Osteocyte (in vitro differentiated cells): ENCODE data around the gene CIAO2B. TPM values are rescaled to one million over a fixed set of nuclear protein-coding genes. Genes with fewer than 3 reads are reported as not detected.
A peak's percentile ranks its signal among the peaks of the same experiment; 100 is the strongest.
"Not testable (repeated sequence)": the region's sequence is repeated elsewhere in the genome, so short reads cannot be mapped to it uniquely, and the experiment has no call there.

Experiments used
- DNase-seq: peaks from one replicate; pipeline ENCODE4 v3.0.0; 2021; ENCODE audit warnings: mixed read lengths; ENCODE audit not compliant: unreplicated experiment; ENCODE audit errors: extremely low spot score
- H3K27ac Mint-ChIP-seq: one replicate; pipeline ENCODE4 v1.8.0; 2021; ENCODE audit warnings: mild to moderate bottlenecking, mixed read lengths; ENCODE audit not compliant: unreplicated experiment
- H3K27me3 Mint-ChIP-seq: one replicate; pipeline ENCODE4 v1.8.0; 2021; ENCODE audit warnings: mixed read lengths; ENCODE audit not compliant: unreplicated experiment
- H3K36me3 Mint-ChIP-seq: one replicate; pipeline ENCODE4 v1.8.0; 2021; ENCODE audit warnings: mixed read lengths; ENCODE audit not compliant: unreplicated experiment
- H3K4me1 Mint-ChIP-seq: one replicate; pipeline ENCODE4 v1.8.0; 2021; ENCODE audit warnings: mixed read lengths; ENCODE audit not compliant: unreplicated experiment
- H3K4me3 Mint-ChIP-seq: one replicate; pipeline ENCODE4 v1.8.0; 2021; ENCODE audit warnings: mild to moderate bottlenecking, moderate library complexity, mixed read lengths; ENCODE audit not compliant: unreplicated experiment
- H3K9me3 Mint-ChIP-seq: one replicate; pipeline ENCODE4 v1.8.0; 2021; ENCODE audit warnings: mixed read lengths; ENCODE audit not compliant: unreplicated experiment
- CTCF ChIP-seq: fragments of 200-600 bp; sonication (generic); IDR thresholded peaks from 2 replicates; pipeline ENCODE4 v1.5.0; 2021; ENCODE audit warnings: antibody characterized with exemption, mild to moderate bottlenecking, moderate library complexity
- total RNA-seq: library from RNA; stranded (reverse); gene quantifications from 2 replicates; pipeline ENCODE4 v1.2.1, GENCODE V29; 2021

Gene CIAO2B
- total RNA-seq, 1 donor from 2014 or later, result 69.9 TPM

- no peaks in the 10 kb centered on the region for H3K27me3 Mint-ChIP-seq
- H3K4me3 Mint-ChIP-seq, result no peak overlapping the region
- H3K27ac Mint-ChIP-seq, result peak overlapping the region; percentile 52
- H3K4me1 Mint-ChIP-seq, result peaks cover 12% of the 10 kb centered on the region
- TF ChIP-seq CTCF, result no peak
- no peak for DNase-seq
- no peaks in the 10 kb centered on the region for H3K36me3 Mint-ChIP-seq
- H3K9me3 Mint-ChIP-seq, result no peaks in the 10 kb centered on the region
Measured at GRCh38 chr16:66899310-66899944, 34.8 kb downstream of the CIAO2B start.

- Mint-ChIP-seq H3K27ac (no peak overlapping the region), H3K9me3 (no peaks in the 10 kb centered on the region), H3K4me1 (peaks cover 12% of the 10 kb centered on the region), H3K27me3 (no peaks in the 10 kb centered on the region), H3K36me3 (no peaks in the 10 kb centered on the region), H3K4me3 (no peak overlapping the region)
- DNase-seq, result no peak
- TF ChIP-seq CTCF, result no peak
Measured at GRCh38 chr16:66898933-66899309, 35.3 kb downstream of the CIAO2B start.

DNA sequence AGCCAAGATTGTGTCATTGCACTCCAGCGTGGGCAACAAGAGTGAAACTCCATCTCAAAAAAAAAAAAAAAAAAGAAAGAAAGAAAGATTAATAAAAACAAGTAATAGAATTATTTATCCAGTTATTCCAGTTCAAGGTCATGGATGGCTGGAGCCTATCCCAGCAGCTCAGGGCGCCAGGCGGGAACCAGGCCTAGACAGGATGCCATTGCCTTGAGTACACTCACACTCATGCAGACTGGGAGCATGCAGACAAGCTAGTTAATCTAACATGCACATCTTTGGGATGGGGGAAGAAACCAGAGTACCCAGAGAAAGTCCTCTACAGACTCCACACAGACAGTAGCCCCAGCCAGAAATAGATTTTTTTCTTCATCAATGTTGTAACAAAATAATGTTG, 36.0 kb downstream of the CIAO2B start:
- Mint-ChIP-seq H3K36me3 (no peaks in the 10 kb centered on the region), H3K9me3 (no peaks in the 10 kb centered on the region), H3K4me1 (peaks cover 12% of the 10 kb centered on the region), H3K27ac (no peak overlapping the region), H3K27me3 (no peaks in the 10 kb centered on the region), H3K4me3 (no peak overlapping the region)
- TF ChIP-seq CTCF, result no peak
- no peak for DNase-seq

DNA sequence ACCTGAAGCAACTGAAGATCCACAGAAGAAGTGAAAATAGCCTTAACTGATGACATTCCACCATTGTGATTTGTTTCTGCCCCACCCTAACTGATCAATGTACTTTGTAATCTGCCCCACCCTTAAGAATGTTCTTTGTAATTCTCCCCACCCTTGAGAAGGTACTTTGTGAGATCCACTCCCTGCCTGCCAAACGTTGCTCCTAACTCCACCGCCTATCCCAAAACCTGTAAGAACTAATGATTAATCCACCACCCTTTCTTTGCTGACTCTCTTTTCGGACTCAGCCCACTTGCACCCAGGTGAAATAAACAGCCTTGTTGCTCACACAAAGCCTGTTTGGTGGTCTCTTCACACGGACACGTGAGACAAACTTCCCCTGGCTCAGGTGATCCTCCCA, 37.5 kb downstream of the CIAO2B start:
- H3K27ac Mint-ChIP-seq, H3K9me3 Mint-ChIP-seq, H3K27me3 Mint-ChIP-seq, DNase-seq, H3K4me3 Mint-ChIP-seq, H3K36me3 Mint-ChIP-seq: not testable (repeated sequence)
- peaks cover 12% of the 10 kb centered on the region for H3K4me1 Mint-ChIP-seq

- H3K27ac Mint-ChIP-seq, result no peak overlapping the region
- no peaks in the 10 kb centered on the region for H3K9me3 Mint-ChIP-seq
- no peak overlapping the region for H3K4me3 Mint-ChIP-seq
- peaks cover 3% of the 10 kb centered on the region for H3K36me3 Mint-ChIP-seq
- TF ChIP-seq CTCF, result no peak
- peaks cover 12% of the 10 kb centered on the region for H3K4me1 Mint-ChIP-seq
- no peak for DNase-seq
- no peaks in the 10 kb centered on the region for H3K27me3 Mint-ChIP-seq
Measured at GRCh38 chr16:66895999-66896398, 38.2 kb downstream of the CIAO2B start.

DNA sequence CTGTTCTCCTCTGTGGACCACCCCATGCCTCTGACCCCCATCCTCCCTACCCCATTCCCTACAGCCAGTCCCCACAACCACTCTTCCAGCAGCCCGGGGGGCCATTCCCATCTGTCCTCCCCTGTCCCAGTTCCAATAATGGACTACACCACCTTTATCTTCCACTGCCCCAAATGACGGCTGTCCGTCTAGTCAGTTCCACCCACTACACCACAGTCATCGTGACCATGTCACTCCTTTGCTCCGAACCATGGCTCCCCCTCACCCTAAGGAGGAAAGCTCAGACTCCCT, 38.6 kb downstream of the CIAO2B start:
- TF ChIP-seq CTCF, result no peak
- H3K4me3 Mint-ChIP-seq, result no peak overlapping the region
- peaks cover 4% of the 10 kb centered on the region for H3K36me3 Mint-ChIP-seq
- H3K4me1 Mint-ChIP-seq, result peaks cover 12% of the 10 kb centered on the region
- H3K27ac Mint-ChIP-seq, result no peak overlapping the region
- DNase-seq, result no peak
- no peaks in the 10 kb centered on the region for H3K9me3 Mint-ChIP-seq
- H3K27me3 Mint-ChIP-seq, result no peaks in the 10 kb centered on the region
